ENCODE measurements around the gene ARTN.

ARTN gene

GRCh38 chr1:43933386-43934100, at the start of gene ARTN:
Gene ARTN (plus strand): TSS chr1:43933801. CDS start chr1:43935657, 1,856 bp downstream.
- no peak for DNase-seq

GRCh38 chr1:43885279-43885801, 48.3 kb upstream of the ARTN start:
- DNase-seq, result no peak

GRCh38 chr1:43887748-43888147, 45.9 kb upstream of the ARTN start:
- DNase-seq, result no peak

- no peak for DNase-seq
Observed at GRCh38 chr1:43890815-43891214, 42.8 kb upstream of the ARTN start.

GRCh38 chr1:43893006-43893405, 40.6 kb upstream of the ARTN start:
- DNase-seq, result no peak

GRCh38 chr1:43898981-43899380, 34.6 kb upstream of the ARTN start:
- no peak for DNase-seq

GRCh38 chr1:43900386-43900785, 33.2 kb upstream of the ARTN start:
- no peak for DNase-seq

GRCh38 chr1:43901196-43901961, 32.2 kb upstream of the ARTN start:
- no peak for DNase-seq

- DNase-seq, result no peak
Observed at GRCh38 chr1:43902058-43902831, 31.4 kb upstream of the ARTN start.

- no peak for DNase-seq
Observed at GRCh38 chr1:43904660-43905551, 28.7 kb upstream of the ARTN start.

GRCh38 chr1:43908226-43908625, 25.4 kb upstream of the ARTN start:
- no peak for DNase-seq

GRCh38 chr1:43908858-43909257, 24.7 kb upstream of the ARTN start:
- no peak for DNase-seq

GRCh38 chr1:43910343-43910742, 23.3 kb upstream of the ARTN start:
- DNase-seq, result no peak

- no peak for DNase-seq
Observed at GRCh38 chr1:43912607-43913006, 21.0 kb upstream of the ARTN start.

- no peak for DNase-seq
Observed at GRCh38 chr1:43913051-43913501, 20.5 kb upstream of the ARTN start.

- DNase-seq, result no peak
Observed at GRCh38 chr1:43913666-43914360, 19.8 kb upstream of the ARTN start.

GRCh38 chr1:43914576-43915525, 18.8 kb upstream of the ARTN start:
- no peak for DNase-seq

- DNase-seq, result no peak
Observed at GRCh38 chr1:43919906-43920305, 13.7 kb upstream of the ARTN start.

- no peak for DNase-seq
Observed at GRCh38 chr1:43921022-43921421, 12.6 kb upstream of the ARTN start.

- no peak for DNase-seq
Observed at GRCh38 chr1:43924516-43924915, 9.1 kb upstream of the ARTN start.
